NCI-H1417 treated with DMSO at 0.1 percent for 48 hours (cell line): ENCODE data around the gene STRIT1.
"Not testable (repeated sequence)": the region's sequence is repeated elsewhere in the genome, so short reads cannot be mapped to it uniquely, and the experiment has no call there.

Experiments used
- DNase-seq: peaks from one replicate; lab custom pipeline; 2025; lab: John Stamatoyannopoulos, UW

STRIT1 gene

DNA sequence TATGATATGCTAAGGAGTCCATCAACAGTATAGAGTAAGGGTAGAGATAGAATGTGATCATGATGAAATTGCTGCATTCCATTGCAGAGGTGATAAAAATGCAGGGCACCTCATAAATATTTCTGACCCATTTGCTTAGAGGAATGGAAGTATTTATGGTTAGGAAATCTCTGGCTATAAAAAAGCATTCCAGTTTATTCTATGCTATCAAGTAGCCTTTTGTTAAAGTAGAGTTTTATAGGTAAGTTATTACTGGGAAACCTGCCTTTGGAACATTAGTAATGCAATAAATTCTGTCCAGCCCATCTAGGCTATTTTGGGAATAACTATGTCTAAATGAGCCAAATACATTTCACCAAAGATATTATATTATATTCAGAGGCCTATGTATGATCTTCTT, 19.8 kb upstream of the STRIT1 start:
- DNase-seq, result no peak

DNA sequence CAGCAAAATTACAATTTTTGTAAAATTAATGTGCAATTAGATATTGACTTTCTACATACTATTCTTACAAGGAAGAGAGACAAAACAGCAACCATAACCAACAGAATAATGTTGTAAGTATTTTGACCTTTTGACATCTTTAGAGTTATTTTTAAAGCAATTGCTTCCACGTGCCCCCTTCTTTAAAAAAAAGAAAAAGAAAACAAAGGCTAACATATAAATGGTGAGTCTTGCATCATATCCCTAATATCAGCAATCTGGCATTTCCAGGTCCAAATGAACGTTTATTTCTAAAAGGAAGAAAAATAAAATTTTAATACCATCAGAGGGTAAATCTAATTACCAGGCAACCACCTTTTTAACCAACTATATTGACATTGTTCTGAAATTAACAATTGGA, 19.3 kb upstream of the STRIT1 start:
- DNase-seq, result no peak

- DNase-seq, result no peak
Observed at GRCh38 chr3:155309581-155309980, 16.1 kb upstream of the STRIT1 start.

DNA sequence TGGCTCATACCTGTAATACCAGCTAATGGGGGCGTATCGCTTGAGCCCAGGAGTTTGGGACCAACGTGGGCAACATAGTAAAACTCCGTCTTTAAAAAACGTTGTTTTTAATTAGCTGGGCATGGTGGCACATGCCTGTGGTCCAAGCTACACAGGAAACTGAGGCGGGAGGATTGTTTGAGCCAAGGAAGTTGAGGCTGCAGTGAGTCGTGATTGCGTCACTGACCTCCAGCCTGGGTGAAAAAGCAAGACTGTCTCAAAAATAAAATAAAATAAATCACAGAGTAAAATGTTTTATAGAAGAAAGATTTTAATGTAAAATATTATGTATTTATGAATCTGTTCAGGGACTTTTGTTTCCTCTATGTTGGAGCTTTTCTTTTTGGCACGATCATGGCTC, 15.3 kb upstream of the STRIT1 start:
- no peak for DNase-seq

DNA sequence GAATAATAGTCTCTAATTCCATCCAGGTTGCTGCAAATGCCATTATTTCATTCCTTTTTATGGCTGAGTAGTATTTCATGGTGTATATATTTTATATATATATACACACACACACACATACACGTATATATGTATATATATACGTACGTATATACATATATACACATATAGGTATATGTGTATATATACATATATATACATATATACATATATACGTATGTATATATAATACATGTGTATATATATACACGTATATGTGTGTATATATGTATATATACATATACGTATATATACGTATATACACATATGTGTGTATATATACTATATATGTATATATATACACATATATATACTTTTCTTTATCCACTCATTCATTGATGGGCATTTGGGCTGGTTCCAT, 13.7 kb upstream of the STRIT1 start:
- DNase-seq, result no peak

GRCh38 chr3:155304394-155304793, 10.9 kb upstream of the STRIT1 start:
- no peak for DNase-seq

- no peak for DNase-seq
Observed at GRCh38 chr3:155303540-155304097, 10.1 kb upstream of the STRIT1 start.

DNA sequence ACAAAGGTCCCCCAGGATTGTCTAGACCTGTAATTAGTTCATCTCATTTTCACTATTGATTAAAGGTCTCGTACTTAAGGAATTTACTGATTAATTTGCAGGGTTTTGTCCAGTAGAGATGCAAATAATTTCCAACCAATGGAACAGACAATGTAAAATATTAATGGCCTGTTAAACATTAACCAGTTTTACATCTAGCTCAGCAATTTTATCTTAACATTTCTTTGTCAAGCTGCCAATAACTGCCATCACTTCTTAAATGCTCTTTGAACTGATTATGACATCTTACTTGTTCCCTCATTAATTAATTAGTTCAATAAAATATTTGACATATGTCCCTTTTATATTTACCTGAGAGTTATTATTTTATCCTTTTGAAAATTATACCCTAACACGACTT, 9.4 kb upstream of the STRIT1 start:
- DNase-seq, result no peak

DNA sequence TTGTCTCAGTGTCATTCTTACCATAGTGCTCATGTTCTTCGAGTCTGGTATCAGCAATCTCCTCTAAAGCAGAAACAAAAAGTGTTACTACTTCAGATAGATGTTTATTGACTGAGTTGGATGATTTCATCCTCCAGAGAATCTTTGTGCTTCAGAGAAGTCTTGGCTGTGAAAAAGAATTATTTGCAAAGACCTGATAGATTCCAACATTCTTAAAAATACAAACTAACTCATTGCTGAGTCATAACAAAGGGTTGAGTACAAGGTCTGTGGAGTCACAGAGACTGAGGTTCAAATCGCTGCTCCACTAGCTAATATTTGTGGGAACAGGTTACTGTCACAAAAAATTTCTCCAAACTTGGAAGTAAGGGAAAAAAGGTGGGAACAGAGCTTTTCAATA, 9.0 kb upstream of the STRIT1 start:
- DNase-seq, result no peak

GRCh38 chr3:155297100-155297499, 3.6 kb upstream of the STRIT1 start:
- DNase-seq, result no peak

GRCh38 chr3:155296413-155296812, 2.9 kb upstream of the STRIT1 start:
- DNase-seq, result no peak

GRCh38 chr3:155292693-155293092, 790 bp downstream of the STRIT1 start:
- no peak for DNase-seq

- DNase-seq, result no peak
Observed at GRCh38 chr3:155292133-155292532, 1.4 kb downstream of the STRIT1 start.

DNA sequence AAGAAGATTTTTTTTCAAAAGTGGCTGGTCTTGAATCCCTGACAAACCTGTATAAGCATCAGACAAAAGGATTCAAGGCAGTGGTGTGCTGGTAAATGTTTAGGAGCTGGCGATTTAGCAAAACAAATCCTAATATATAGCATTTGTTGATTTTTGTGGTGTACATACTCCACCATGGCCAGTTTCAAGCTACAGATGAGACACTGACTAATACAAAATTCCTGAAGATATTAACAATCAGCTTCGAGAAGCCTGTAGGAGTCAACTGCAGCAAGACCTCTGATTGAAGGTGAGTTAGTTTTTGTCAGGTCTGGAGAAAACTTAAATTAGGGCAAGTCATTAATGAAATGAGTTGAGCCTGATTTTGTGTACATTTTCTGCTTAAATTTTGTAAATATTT, 6.7 kb downstream of the STRIT1 start:
- no peak for DNase-seq

GRCh38 chr3:155285936-155286335, 7.5 kb downstream of the STRIT1 start:
- DNase-seq, result no peak

DNA sequence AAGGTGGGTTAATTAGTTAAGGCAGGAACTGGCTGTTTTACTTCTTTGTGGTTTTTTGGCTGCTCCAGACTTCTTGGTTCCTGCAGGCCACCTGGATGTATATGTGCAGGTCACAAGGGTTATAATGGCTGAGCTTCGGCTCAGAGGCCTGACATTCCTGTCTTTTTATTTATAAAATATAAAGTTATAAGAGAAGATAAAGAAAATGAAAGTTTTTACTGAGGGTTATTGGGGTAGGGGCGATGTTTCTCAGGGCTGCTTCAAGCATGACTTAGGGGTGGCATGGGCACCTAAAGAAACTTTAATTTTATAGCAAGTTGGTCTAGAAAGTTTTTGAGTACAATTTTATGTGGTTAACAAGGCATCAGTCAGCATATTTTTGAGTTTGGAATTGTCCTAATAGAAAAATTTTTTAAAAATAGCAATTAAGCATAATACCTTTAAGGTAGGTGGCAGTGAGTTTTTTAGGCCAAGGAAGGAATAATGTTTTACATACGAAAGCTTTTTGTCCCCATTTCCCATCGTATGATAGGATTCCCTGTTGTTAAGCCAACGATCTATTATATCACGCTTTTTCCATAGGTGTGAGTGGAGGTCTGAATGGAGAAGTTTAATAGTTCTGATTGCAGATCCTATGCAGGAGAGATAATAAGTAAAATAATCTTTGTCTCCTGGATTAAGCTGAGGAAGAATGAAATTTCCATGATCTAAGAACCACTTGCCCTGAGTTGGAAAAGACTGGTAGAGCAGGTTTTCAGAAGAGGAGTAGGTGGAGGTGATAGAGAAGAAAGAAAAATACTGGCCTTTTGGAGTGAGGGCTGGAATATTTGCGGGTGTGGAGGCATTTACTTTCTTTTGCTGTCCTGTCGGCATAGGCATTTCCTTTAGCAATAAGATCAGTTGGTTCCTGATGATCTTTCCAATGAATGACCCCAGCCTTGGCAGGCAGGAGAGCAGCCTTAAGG, 10.1 kb downstream of the STRIT1 start:
- no peak for DNase-seq

DNA sequence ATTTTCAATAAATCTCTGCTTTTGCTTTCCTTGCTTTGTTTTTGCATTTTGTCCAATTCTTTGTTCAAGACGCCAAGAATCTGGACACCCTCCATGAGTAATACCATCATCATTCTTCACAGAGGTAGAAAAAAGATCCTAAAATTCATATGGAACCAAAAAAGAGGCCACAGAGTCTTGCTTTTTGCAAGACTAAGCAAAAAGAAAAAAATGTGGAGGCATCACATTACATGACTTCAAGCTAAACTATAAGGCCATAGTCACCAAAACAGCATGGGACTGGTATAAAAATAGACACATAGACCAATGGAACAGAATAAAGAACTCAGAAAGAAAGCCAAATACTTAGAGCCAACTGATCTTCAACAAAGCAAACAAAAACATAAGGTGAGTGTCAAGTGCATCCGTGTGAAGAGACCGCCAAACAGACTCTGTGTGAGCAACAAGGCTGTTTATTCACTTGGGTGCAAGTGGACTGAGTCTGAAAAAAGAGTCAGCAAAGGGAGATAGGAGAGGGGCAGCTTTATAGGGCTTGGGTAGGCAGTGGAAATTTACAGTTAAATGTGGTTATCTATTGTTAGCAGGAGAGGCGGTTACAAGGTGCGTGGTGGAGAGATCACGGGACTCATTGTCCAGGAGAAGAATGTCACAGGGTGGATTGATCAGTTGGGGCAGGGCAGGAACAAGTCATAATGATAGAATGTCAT, 10.9 kb downstream of the STRIT1 start:
- DNase-seq, result no peak

GRCh38 chr3:155281912-155282311, 11.6 kb downstream of the STRIT1 start:
- DNase-seq, result no peak

- not testable (repeated sequence) for DNase-seq
Observed at GRCh38 chr3:155276089-155276488, 17.4 kb downstream of the STRIT1 start.

DNA sequence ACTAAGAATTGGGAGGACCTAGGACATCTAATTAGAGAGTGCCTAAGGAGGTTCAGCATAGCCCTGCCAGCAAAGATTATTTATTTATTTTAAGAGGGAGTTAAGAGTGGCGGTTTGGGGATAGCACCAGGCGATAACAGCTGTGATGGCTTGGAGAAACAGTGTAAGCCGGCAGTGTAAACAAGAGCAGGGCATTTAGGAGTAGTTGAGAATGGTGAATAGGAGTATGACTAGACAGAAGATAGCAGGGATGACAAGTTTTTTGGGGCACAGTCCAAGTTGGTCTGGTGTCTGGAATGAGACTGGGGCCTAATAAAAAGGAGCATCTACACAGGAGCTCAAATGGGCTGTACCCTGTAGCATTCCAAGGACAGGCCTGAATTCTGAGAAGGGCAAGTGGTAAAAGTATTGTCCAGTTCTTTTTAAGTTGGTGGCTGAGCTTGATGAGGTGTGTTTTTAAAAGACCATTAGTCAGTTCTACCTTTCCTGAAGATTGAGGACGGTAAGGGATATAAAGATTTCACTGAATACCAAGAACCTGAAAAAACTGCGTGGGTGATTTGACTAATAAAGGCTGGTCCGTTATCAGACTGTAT, 18.2 kb downstream of the STRIT1 start:
- not testable (repeated sequence) for DNase-seq

- not testable (repeated sequence) for DNase-seq
Observed at GRCh38 chr3:155274435-155274834, 19.0 kb downstream of the STRIT1 start.

- DNase-seq, result no peak
Observed at GRCh38 chr3:155271343-155271613, 22.2 kb downstream of the STRIT1 start.
